ENCODE results near the gene PLIN1.

- TF ChIP-seq CTCF (conservative IDR thresholded peaks at IDR 0.05; ENCODE audit: low read depth, low read length) (no peak), EZH2 (IDR thresholded peaks at IDR 0.05; ENCODE audit: borderline replicate concordance, low read depth, low read length, poor library complexity, severe bottlenecking) (no peak)
These were observed 25.2 kb upstream of the PLIN1 start for GRCh38 chr15:89704411-89704810.
